SJSA1 (cell line): ENCODE results near the gene CLMN. TPM values are rescaled to one million over a fixed set of nuclear protein-coding genes. Genes with fewer than 3 reads are reported as not detected.

Experiments used
- DNase-seq, 2 experiments: peaks; one replicate each; pipeline ENCODE4 v3.0.0-alpha.2; 2015 to 2020; ENCODE audit warnings: low spot score in 2 of 2, low read depth in 1 of 2
- H3K27ac ChIP-seq: fragments of 250-450 bp; sonication (Bioruptor Pico); 2 replicates; pipeline ENCODE4 v1.5.1; 2020; ENCODE audit warnings: mild to moderate bottlenecking, moderate library complexity
- H3K27me3 ChIP-seq: fragments of 250-450 bp; sonication (Bioruptor Pico); replicated peaks from 2 replicates; pipeline ENCODE4 v1.5.1; 2020; ENCODE audit warnings: mild to moderate bottlenecking, moderate library complexity
- H3K36me3 ChIP-seq: fragments of 250-450 bp; sonication (Bioruptor Pico); 2 replicates; pipeline ENCODE4 v1.5.1; 2020; ENCODE audit warnings: mild to moderate bottlenecking
- H3K4me1 ChIP-seq: fragments of 250-450 bp; sonication (Bioruptor Pico); replicated peaks from 2 replicates; pipeline ENCODE4 v1.6.1; 2021; ENCODE audit warnings: mild to moderate bottlenecking
- H3K4me3 ChIP-seq: fragments of 250-450 bp; sonication (Bioruptor Pico); 2 replicates; pipeline ENCODE4 v1.5.1; 2020; ENCODE audit warnings: mild to moderate bottlenecking
- H3K9me3 ChIP-seq: fragments of 250-450 bp; sonication (Bioruptor Pico); replicated peaks from 2 replicates; pipeline ENCODE4 v1.5.1; 2020; ENCODE audit warnings: mild to moderate bottlenecking
- total RNA-seq: library from RNA; depleted of rRNA; stranded (reverse); fragments of >200 nt; shearing (Covaris generic); gene quantifications from 2 replicates; pipeline ENCODE4 v1.2.3, GENCODE V29; 2014

Gene CLMN
- total RNA-seq, 1 experiment from 2014 or later = 4.7 TPM

DNA sequence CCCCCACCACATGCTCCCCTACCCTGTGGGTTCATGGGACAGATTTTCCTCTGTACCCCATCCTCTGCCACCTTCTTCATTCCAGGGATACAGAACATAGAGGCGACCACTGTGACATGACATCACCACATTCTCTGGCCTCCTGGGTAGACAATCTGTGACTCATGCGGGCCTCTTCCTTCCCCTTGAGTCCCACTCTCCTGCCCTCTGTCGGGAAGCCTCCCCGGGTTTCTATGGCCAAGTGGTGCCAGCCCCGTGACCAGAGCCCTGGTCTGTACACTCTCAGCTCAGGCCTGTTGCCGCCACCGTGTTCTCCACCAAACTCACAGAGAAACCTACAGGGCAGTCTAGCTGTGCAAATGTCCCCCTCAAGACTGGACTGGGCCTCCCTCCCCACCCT is 8.0 kb downstream of the CLMN start:
- Histone ChIP-seq H3K9me3 (no peaks in the 10 kb centered on the region), H3K4me1 (peaks cover 12% of the 10 kb centered on the region; the same call in 1 of the 2 replicates), H3K36me3 (no peaks in the 10 kb centered on the region), H3K27ac (no peak overlapping the region), H3K4me3 (no peak overlapping the region), H3K27me3 (no peaks in the 10 kb centered on the region)
- peak; percentile 8 to 50 for DNase-seq

DNA sequence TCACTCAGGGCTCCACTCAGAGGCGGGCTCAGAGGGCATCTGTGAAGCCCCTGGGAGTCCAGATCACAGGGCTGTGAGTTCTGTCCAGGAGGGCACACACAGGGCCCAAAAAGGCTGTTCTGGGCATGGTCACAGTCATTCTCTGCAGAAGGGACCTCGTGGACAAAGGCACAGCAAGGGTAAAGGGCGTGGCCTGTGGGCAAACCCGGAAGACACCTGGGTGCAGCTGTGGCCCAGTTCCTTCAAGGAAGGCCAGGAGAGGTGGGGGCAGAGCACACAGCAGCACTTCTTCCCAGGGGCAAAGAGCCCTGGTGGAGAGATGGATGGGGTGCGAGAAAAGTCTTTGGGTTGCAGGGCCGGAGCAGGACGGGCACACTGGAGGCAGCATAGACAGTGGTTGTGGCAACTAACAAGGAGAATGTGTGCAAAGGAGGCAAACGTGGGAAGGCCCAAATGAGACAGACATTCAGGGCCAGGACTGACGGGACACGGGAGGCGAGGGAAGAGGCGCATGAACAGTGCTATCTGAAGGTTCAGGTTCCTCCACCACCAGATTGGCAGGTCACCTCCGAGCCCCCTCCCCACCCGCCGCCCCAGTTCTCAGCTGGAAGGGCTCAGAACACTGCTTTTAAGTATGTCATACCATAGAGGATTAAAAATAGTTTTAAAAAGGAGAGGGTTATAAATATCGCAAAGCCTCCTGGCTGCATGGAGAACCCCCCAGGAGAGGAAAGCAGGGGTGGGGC is 8.9 kb downstream of the CLMN start:
- H3K4me1 ChIP-seq = peaks cover 12% of the 10 kb centered on the region; the same call in 1 of the 2 replicates
- no peak overlapping the region for H3K4me3 ChIP-seq
- no peak for DNase-seq
- H3K27me3 ChIP-seq = no peaks in the 10 kb centered on the region
- H3K36me3 ChIP-seq = no peaks in the 10 kb centered on the region
- H3K9me3 ChIP-seq = no peaks in the 10 kb centered on the region
- H3K27ac ChIP-seq = no peak overlapping the region

DNA sequence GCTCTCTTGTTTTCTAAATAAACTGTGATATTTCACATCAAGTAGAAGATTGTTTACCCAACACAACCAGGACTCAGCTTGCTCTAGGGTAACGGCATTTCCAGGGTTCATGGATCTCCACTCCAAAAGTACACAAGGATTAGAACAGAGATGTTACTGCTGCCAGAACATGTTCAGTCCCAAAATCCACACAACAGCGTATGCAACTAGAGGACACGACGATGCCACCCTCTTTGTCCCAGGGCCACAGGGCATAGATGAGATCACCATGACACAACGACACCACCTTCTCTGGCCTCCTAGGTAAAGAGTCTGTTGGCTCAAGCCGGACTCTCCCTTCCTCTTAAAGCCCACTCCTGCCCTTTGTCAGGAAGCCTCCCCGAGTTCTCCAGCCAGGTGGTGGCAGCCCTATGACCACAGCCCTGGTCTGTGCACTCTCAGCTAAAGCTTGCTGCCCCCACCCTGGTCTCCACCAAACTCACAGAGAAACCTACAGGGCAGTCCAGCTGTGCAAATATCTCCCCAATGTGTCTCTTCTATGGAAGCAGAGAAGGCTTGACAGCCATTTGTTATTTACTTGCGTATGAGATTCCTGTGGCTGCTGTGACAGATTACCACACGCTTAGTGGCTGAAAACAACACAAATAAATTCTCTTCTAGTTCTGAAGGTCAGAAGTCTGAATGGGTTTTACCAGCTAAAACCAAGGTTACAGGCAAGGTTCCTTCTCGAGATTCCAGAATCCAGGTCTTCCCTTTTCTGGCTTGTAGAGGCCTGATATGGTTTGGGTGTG is 10.3 kb downstream of the CLMN start:
- Histone ChIP-seq H3K27me3 (no peaks in the 10 kb centered on the region), H3K9me3 (no peaks in the 10 kb centered on the region), H3K27ac (no peak overlapping the region), H3K4me1 (peaks cover 7% of the 10 kb centered on the region; the same call in 1 of the 2 replicates), H3K36me3 (no peaks in the 10 kb centered on the region), H3K4me3 (no peak overlapping the region)
- DNase-seq = no peak

DNA sequence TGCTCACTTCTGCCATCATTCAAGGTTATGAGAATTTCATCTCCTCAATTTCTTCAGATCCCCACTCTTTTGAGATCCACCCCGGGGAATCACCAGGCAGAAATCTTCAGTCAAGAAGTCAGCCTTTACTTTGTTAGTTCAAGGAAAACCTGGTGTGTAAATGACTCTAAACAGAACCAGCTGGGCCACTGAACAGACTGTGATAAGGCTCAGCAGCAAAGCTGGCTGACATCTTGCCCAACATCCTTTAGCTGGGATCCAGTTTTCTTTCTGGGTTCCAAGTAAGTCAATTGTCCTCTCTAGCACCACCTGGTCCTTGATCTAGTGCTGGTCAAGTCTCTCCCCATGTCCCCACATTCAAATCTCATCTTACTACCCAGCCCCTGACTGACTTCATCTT is 11.6 kb downstream of the CLMN start:
- H3K4me3 ChIP-seq = no peak overlapping the region
- no peaks in the 10 kb centered on the region for H3K27me3 ChIP-seq
- DNase-seq = no peak
- no peaks in the 10 kb centered on the region for H3K36me3 ChIP-seq
- H3K9me3 ChIP-seq = no peaks in the 10 kb centered on the region
- no peak overlapping the region for H3K27ac ChIP-seq
- peaks cover 6% of the 10 kb centered on the region; the same call in 1 of the 2 replicates for H3K4me1 ChIP-seq

DNA sequence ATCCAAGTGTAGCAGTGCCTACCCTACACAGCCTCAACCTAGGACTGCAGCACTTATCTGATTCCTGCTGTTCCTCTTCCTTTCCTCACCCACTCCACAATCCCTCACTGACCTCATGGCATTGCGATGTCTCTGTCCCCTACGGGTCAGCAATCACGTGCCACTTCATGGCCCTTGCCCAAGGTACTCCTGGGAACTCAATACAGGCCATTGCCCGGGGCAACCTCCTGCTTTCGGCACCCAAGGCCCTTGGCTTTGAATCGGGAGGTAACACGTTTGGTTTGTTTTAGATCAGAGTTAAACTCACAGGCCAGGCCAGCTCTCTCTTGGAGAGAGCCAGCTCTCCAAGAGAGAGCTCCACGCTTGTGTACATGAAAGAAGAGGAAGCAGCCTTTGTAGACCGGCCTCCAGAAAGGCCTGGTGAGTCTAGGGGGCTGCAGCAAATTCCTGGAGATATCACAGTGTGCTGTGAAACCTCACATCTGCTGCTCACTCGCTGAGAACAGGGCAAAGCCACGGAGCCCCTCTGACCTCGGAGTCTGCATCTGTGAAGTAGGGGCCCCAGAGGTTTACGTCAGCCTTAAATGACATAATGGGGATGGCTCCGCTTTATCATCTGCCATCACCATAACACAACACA is 12.2 kb downstream of the CLMN start:
- DNase-seq = no peak
- Histone ChIP-seq H3K4me3 (no peak overlapping the region), H3K36me3 (no peaks in the 10 kb centered on the region)

DNA sequence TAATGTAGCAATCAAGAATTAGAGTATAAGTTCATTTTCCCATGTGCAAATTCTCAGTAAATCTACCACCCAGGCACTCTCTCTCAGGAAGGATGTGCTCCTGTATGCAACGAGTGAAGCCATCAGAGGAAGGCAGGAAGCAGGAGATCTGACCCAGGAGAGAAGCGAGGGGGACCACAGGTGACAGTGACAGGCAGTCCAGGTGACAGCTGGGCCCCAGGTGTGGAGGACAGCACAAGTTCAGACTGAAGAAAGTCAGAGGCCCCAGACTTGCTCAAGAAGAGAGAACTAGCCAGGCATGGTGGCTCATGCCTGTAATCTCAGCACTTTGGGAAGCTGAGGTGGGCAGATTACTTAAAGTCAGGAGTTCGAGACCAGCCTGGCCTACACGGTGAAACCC is 13.8 kb downstream of the CLMN start:
- H3K27ac ChIP-seq = no peak overlapping the region
- no peaks in the 10 kb centered on the region for H3K9me3 ChIP-seq
- no peaks in the 10 kb centered on the region for H3K36me3 ChIP-seq
- H3K4me1 ChIP-seq = no peaks in the 10 kb centered on the region
- no peak overlapping the region for H3K4me3 ChIP-seq
- no peaks in the 10 kb centered on the region for H3K27me3 ChIP-seq
- DNase-seq = no peak

More for the DNA sequence above, 12.2 kb downstream of the CLMN start:
- no peaks in the 10 kb centered on the region for H3K9me3 ChIP-seq
- H3K27me3 ChIP-seq = no peaks in the 10 kb centered on the region
- H3K27ac ChIP-seq = no peak overlapping the region
- H3K4me1 ChIP-seq = peaks cover 6% of the 10 kb centered on the region; the same call in 1 of the 2 replicates

DNA sequence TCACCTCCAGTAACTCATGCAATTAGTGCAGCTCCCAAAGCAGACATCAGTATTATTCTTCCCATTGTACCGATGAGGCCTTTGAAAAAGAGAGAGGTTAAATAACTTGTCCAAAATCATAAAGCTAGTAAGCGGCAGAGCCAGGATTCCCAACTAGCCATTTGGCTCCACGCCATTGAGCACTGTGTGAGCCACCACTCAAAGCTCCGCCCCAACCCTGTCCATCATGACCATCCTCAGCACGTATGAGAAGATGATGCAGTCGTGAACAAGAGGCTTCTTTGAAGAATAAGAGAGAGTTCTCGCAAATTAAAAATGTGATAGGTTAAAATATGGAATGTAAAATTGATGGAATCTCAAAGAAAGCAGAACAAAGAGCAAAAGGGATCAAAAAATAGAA is 14.6 kb downstream of the CLMN start:
- no peak overlapping the region for H3K4me3 ChIP-seq
- DNase-seq = no peak
- H3K27ac ChIP-seq = no peak overlapping the region
- no peaks in the 10 kb centered on the region for H3K4me1 ChIP-seq
- H3K9me3 ChIP-seq = no peaks in the 10 kb centered on the region
- no peaks in the 10 kb centered on the region for H3K27me3 ChIP-seq
- H3K36me3 ChIP-seq = no peaks in the 10 kb centered on the region

DNA sequence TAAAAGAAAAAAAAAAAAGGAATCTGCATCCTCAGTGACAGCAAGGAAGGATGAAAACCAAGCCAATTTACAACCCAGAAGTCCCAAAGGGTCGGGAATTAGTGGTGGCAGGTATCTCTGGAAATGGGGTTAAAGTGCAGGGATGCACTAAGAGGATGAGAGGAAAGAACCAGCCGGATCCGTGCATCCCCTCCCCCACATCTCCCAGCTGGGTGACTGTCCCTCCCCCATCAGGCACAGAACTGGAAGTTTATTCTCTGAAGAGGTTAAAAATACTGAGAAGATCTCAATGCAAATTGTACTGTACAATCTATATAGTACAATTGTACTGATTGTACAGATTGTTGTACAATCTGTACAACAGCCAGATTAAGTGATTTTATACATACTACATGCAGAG is 15.4 kb downstream of the CLMN start:
- Histone ChIP-seq H3K9me3 (no peaks in the 10 kb centered on the region), H3K36me3 (no peaks in the 10 kb centered on the region), H3K27me3 (no peaks in the 10 kb centered on the region), H3K4me3 (no peak overlapping the region), H3K4me1 (no peaks in the 10 kb centered on the region), H3K27ac (no peak overlapping the region)
- DNase-seq = no peak

DNA sequence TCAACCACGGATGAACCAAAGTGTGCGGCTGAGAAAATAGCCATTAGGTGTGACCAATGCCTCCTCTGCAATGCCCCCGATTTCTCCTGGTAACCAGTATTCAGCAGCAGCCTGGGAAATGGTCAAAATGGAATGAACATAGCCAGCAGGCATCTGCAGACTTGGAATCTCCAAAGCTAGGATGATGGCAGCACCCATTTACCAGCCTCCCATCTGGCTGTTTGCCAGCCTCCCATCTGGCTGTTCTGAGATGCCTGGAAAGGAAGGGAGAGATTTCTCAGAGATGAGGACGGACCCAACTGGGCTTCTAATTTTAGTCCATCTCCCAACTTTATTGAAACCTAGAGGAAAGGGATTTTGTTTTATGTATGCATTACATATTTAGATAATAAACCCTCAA is 16.2 kb downstream of the CLMN start:
- no peaks in the 10 kb centered on the region for H3K27me3 ChIP-seq
- H3K4me3 ChIP-seq = no peak overlapping the region
- DNase-seq = no peak
- no peaks in the 10 kb centered on the region for H3K4me1 ChIP-seq
- no peaks in the 10 kb centered on the region for H3K36me3 ChIP-seq
- H3K9me3 ChIP-seq = no peaks in the 10 kb centered on the region
- no peak overlapping the region for H3K27ac ChIP-seq

DNA sequence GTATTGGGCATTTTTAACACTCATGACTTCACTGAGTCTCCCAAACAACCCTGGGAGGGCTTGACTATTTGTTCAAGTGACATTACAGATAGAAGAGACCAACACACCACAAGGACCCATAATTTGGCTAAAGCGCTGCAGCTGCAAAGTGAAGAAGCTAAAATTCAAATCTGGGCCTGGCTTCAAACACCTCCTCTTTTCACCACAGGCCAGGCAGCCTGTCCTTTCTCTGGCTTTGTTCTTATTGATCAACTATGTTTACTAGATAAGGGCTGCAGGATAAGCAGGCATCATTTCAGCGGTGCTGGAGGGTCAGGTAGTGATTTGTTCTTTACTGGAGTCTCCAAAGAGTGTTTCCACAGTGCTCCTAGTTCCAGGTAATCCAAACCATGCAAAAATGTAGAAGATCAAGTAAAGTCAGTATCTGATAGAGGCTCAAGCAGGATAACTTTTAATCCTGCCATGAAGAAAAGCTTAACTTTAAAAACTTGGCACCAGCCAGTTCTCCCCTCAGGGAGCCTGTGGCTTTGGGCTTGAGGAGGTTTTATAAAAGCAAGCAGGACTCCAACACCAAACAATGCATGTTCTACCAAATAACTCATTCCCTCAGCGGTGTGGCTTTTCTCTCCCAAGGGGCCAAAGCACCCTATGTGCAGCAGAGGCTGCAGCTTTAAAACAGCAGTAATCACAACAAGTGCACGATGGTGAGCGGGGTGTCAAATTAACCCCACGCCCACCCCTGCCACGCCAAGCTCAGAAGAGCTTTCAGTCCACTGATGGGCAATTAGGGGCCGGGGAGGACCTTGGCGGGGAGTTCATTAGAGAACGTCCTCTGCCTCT is 16.8 kb downstream of the CLMN start:
- DNase-seq = no peak
- Histone ChIP-seq H3K4me3 (no peak overlapping the region), H3K4me1 (no peaks in the 10 kb centered on the region), H3K27me3 (no peaks in the 10 kb centered on the region), H3K9me3 (no peaks in the 10 kb centered on the region), H3K36me3 (no peaks in the 10 kb centered on the region), H3K27ac (no peak overlapping the region)

DNA sequence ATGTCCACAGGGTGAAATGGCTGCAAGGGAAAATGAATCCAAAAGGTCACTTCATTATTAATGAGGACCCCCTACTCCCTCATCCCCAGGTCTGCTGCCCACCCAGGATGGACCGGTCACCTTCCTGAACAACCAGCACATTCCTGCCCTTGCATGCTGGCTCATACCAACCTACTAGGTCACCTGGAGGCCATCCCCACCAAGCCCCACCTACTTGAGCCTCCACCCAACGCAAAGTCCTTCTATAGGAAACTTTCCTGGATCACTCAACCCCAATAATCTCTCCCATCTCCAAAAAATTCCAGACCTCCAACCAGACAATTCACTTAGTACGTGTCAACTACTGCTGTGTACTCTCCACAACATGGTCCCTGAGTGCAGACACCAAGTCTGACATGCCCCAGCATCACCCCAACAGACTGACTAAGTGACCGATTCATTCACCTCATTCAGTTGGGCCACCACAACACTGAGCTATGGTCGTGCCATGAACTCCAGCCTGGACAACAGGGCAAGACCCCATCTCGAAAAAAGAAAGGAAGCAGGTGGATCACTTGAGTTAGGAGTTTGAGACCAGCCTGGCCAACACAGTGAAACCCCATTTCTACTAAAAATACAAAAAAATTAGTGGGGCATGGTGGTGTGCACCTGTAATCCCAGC is 18.1 kb downstream of the CLMN start:
- H3K4me1 ChIP-seq = no peaks in the 10 kb centered on the region
- H3K27me3 ChIP-seq = no peaks in the 10 kb centered on the region
- no peak overlapping the region for H3K27ac ChIP-seq
- no peak overlapping the region for H3K4me3 ChIP-seq
- DNase-seq = no peak
- H3K9me3 ChIP-seq = no peaks in the 10 kb centered on the region
- no peaks in the 10 kb centered on the region for H3K36me3 ChIP-seq

DNA sequence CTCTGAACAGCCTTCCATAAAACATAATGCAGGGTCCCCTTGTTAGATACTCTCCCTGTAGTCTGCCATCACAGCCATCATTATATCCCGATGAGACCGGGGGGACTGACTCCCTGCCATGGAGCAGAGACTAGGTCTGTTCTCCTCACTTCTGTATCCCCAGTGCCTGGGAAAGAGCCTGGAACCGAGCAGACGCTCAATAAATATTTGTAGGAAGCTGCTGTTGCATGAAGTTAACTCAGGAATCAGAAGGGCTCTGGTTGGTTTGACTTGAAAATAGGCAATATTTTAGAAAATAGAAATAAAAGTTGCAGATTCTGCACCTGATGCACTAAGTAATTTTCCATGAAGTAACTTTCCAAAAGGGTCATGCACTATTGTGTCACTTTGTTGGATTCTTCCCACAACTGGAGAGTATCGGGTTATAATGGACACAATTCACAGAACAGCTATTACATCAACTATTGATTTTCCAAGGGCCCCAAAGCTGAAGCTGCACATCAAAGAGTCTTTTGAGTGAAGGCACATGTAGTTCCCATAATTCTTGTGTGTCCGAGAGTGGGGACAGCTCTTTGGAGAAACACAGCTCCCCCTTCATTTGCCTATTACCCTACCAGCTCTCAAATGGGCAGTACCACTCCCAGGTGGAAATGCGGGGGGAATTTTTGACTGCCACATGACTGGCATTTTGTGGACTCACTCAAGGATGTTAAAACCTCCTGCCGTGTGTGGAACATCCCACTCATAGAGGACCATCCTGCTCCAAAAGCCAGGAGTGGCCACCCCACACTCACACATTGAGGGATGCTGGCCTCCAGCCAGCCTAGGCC is 18.8 kb downstream of the CLMN start:
- Histone ChIP-seq H3K9me3 (no peaks in the 10 kb centered on the region), H3K4me1 (no peaks in the 10 kb centered on the region), H3K36me3 (no peaks in the 10 kb centered on the region), H3K27me3 (no peaks in the 10 kb centered on the region), H3K27ac (no peak overlapping the region), H3K4me3 (no peak overlapping the region)
- no peak for DNase-seq
